GM19438 (cell line): Measurements from ENCODE around the gene RASGRP2.

Experiments
- ATAC-seq: cut with Tn5 transposase; IDR thresholded peaks from one replicate; pipeline ENCODE4 v1.9.1; 2021; ENCODE audit warnings: low read depth; ENCODE audit not compliant: unreplicated experiment

RASGRP2 gene

GRCh38 chr11:64742087-64742888 is 1.7 kb downstream of the RASGRP2 start:
- ATAC-seq: no peak

- ATAC-seq: no peak
Measured at GRCh38 chr11:64741375-64742086, 2.4 kb downstream of the RASGRP2 start.

GRCh38 chr11:64739871-64740270 is 4.1 kb downstream of the RASGRP2 start:
- no peak for ATAC-seq

- ATAC-seq: no peak
Measured at GRCh38 chr11:64736654-64737053, 7.3 kb downstream of the RASGRP2 start.

GRCh38 chr11:64735725-64736259 is 8.2 kb downstream of the RASGRP2 start:
- ATAC-seq: no peak

GRCh38 chr11:64734811-64735724 is 8.9 kb downstream of the RASGRP2 start:
- ATAC-seq: no peak

- ATAC-seq: no peak
Measured at GRCh38 chr11:64731601-64732000, 12.3 kb downstream of the RASGRP2 start.

GRCh38 chr11:64729851-64730382 is 14.0 kb downstream of the RASGRP2 start:
- no peak for ATAC-seq

- ATAC-seq: no peak
Measured at GRCh38 chr11:64728757-64729365, 15.1 kb downstream of the RASGRP2 start.

- ATAC-seq: no peak
Measured at GRCh38 chr11:64726867-64727530, 16.9 kb downstream of the RASGRP2 start.

GRCh38 chr11:64726211-64726641 is 17.7 kb downstream of the RASGRP2 start:
- no peak for ATAC-seq

GRCh38 chr11:64724863-64725532 is 18.9 kb downstream of the RASGRP2 start:
- no peak for ATAC-seq

- ATAC-seq: no peak
Measured at GRCh38 chr11:64723907-64724862, 19.8 kb downstream of the RASGRP2 start.

GRCh38 chr11:64723117-64723906 is 20.6 kb downstream of the RASGRP2 start, which contains the start of gene NRXN2:
TSS of gene NRXN2 (minus strand) at chr11:64723197. CDS start at chr11:64713699, 9,498 bp downstream.
- ATAC-seq: no peak

GRCh38 chr11:64722141-64723065 is 21.5 kb downstream of the RASGRP2 start:
- ATAC-seq: no peak

- no peak for ATAC-seq
Measured at GRCh38 chr11:64721359-64721699, 22.6 kb downstream of the RASGRP2 start.
